Measurements from ENCODE around the gene HOXB9. TPM values are rescaled to one million over a fixed set of nuclear protein-coding genes. Genes with fewer than 3 reads are reported as not detected.

The HOXB9 gene
- total RNA-seq, 2 experiments from 2014 or later, result not detected

DNA sequence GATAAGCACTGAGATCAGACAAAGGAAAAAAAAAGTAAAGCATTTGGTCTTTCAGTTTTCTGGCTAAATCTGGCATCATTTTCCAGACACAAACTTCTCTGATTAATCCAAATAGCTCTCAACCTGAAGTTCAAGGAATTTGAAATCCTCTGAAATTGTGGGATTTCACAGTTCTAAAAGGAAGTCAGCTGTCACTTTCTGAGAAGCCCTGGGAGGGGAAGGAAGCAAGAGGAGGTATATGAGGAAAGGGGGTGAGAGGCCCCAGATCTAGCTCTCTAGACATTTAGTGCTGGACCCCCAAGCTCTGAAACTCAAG, 17.5 kb upstream of the HOXB9 start:
- BruUV-seq (replicated peaks), result no TSS peak
- Histone ChIP-seq H2AFZ (ENCODE audit: low read length) (no peak overlapping the region), H4K20me1 (ENCODE audit: insufficient read depth, low read length) (no peaks in the 10 kb centered on the region), H3K36me3 (ENCODE audit: insufficient read depth, low read length) (no peaks in the 10 kb centered on the region), H3K4me3 (ENCODE audit: low read depth, low read length, poor library complexity, severe bottlenecking) (no peak overlapping the region), H3K9me2 (ENCODE audit: insufficient read depth, low read length) (no peaks in the 10 kb centered on the region), H3K27ac (ENCODE audit: low read depth, low read length, poor library complexity, severe bottlenecking) (no peak overlapping the region), H3K79me2 (ENCODE audit: insufficient read depth, low read depth, low read length) (no peaks in the 10 kb centered on the region), H3K4me1 (ENCODE audit: insufficient read depth, low read length, poor library complexity, severe bottlenecking) (no peaks in the 10 kb centered on the region), H3K9me3 (ENCODE audit: low read length) (no peaks in the 10 kb centered on the region), H3K4me2 (ENCODE audit: low read length) (no peak overlapping the region)
- no peak for TF ChIP-seq EZH2phosphoT487 (IDR thresholded peaks at IDR 0.05; ENCODE audit: borderline replicate concordance, low read depth, low read length)
- TF ChIP-seq, protein P1, sequence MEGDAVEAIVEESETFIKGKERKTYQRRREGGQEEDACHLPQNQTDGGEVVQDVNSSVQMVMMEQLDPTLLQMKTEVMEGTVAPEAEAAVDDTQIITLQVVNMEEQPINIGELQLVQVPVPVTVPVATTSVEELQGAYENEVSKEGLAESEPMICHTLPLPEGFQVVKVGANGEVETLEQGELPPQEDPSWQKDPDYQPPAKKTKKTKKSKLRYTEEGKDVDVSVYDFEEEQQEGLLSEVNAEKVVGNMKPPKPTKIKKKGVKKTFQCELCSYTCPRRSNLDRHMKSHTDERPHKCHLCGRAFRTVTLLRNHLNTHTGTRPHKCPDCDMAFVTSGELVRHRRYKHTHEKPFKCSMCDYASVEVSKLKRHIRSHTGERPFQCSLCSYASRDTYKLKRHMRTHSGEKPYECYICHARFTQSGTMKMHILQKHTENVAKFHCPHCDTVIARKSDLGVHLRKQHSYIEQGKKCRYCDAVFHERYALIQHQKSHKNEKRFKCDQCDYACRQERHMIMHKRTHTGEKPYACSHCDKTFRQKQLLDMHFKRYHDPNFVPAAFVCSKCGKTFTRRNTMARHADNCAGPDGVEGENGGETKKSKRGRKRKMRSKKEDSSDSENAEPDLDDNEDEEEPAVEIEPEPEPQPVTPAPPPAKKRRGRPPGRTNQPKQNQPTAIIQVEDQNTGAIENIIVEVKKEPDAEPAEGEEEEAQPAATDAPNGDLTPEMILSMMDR (conservative IDR thresholded peaks at IDR 0.05; ENCODE audit: low read length), result no peak
- intact Hi-C loops (cut with micrococcal nuclease; ENCODE audit: unreplicated experiment), result no loop called here
- ChIA-PET CTCF (ENCODE audit: unreplicated experiment) (no interaction called here), POLR2A (no interaction called here)
- no peak for DNase-seq (ENCODE audit: low spot score)

DNA sequence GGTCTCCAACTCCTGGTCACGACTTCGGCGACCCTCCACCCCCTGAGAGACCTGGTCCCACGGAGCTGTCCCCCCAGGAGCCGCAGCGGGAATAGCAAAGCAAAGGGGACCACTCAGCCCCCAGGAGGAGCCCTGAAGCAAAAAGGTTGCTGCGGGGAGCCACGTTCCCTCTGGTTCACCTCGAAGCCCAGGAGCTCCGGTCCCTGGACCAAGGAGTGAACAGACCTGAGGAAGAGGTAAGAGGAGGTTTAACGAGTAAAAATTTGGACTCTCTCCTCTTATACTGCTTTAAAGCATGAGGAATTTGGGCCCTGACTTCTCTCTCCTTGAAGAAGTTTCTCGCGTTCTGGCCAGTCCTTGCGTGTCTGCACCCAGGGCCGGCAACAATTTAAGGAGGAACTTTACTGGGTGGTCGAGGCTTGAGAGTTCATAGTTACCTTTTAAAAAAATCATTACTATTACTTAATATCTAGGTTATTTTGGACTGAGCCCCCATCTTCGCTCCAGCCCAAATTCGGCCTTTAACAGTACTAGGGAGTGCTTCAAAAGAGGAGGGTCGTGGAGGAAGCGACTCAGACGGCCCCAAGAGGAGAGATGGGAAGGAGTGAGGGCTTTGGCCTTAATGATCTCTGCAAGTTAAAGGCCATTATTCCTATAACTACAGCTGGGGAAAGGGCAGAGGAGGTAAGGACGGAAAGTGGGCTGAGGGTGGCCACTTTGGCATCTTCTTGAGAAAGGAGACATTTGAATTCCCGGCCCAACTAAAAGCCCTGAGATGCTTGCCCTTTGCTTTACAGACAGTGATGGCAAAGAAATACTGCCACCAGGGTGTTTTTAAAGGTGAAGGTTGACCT, 16.9 kb upstream of the HOXB9 start:
- Histone ChIP-seq H3K4me1 (ENCODE audit: insufficient read depth, low read length, poor library complexity, severe bottlenecking) (no peaks in the 10 kb centered on the region), H3K9me3 (ENCODE audit: low read length) (no peaks in the 10 kb centered on the region), H3K4me3 (ENCODE audit: low read depth, low read length, poor library complexity, severe bottlenecking) (no peak overlapping the region), H4K20me1 (ENCODE audit: insufficient read depth, low read length) (no peaks in the 10 kb centered on the region), H2AFZ (ENCODE audit: low read length) (no peak overlapping the region), H3K27ac (ENCODE audit: low read depth, low read length, poor library complexity, severe bottlenecking) (no peak overlapping the region), H3K9me2 (ENCODE audit: insufficient read depth, low read length) (no peaks in the 10 kb centered on the region), H3K36me3 (ENCODE audit: insufficient read depth, low read length) (no peaks in the 10 kb centered on the region), H3K4me2 (ENCODE audit: low read length) (no peak overlapping the region), H3K79me2 (ENCODE audit: insufficient read depth, low read depth, low read length) (no peaks in the 10 kb centered on the region)
- no TSS peak for BruUV-seq (replicated peaks)
- POLR2A ChIA-PET, result no interaction called here
- CTCF ChIA-PET (ENCODE audit: unreplicated experiment), result no interaction called here
- no peak for TF ChIP-seq EZH2phosphoT487 (IDR thresholded peaks at IDR 0.05; ENCODE audit: borderline replicate concordance, low read depth, low read length)
- TF ChIP-seq, protein P1 (conservative IDR thresholded peaks at IDR 0.05; ENCODE audit: low read length), result no peak
- DNase-seq (ENCODE audit: low spot score), result no peak
- intact Hi-C loops (cut with micrococcal nuclease; ENCODE audit: unreplicated experiment), result no loop called here

DNA sequence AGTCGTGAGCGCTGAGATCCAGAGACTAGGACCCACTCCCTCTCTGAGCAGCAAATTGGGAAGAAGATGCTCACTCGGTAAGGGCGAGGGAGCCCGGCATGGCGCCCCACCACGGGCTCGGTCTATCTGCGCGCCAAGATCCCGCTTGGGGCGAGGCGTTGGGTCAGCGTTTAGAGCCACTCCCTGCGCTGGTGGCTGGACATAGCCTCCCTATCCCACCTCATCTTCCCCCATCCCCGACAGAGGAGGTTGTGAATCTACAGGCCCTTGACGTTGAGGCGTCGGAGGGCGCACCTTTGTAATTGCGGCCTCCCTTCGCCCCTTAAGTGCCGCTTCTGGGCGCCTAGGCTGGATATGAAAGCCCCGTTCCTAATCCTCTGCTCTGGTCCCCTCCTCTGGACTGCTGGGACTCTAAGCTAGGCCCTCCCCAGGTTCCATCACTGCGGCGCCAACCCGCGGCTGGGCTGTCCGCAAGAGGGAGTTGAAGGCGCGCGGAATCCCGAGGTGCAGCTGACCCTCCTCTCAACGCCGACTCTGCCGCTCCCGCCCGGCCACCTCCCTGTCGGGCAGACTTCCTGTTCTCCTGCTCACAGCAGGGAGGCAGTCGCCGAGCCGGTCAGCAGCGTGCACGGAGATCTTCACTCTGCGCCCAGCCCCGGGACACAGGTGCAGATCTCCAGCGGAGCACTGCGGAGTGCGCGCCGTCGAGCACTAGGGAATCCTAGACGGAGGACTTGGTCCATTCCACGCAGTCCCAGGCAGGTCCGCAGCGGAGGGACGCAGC, 16.1 kb upstream of the HOXB9 start:
- no peak for TF ChIP-seq EZH2phosphoT487 (IDR thresholded peaks at IDR 0.05; ENCODE audit: borderline replicate concordance, low read depth, low read length)
- TF ChIP-seq, protein P1 (conservative IDR thresholded peaks at IDR 0.05; ENCODE audit: low read length), result no peak
- POLR2A ChIA-PET, result no interaction called here
- Histone ChIP-seq H3K4me2 (ENCODE audit: low read length) (no peak overlapping the region), H3K36me3 (ENCODE audit: insufficient read depth, low read length) (no peaks in the 10 kb centered on the region), H3K79me2 (ENCODE audit: insufficient read depth, low read depth, low read length) (no peaks in the 10 kb centered on the region), H3K4me1 (ENCODE audit: insufficient read depth, low read length, poor library complexity, severe bottlenecking) (no peaks in the 10 kb centered on the region), H3K9me2 (ENCODE audit: insufficient read depth, low read length) (no peaks in the 10 kb centered on the region), H4K20me1 (ENCODE audit: insufficient read depth, low read length) (no peaks in the 10 kb centered on the region), H3K9me3 (ENCODE audit: low read length) (no peaks in the 10 kb centered on the region), H3K4me3 (ENCODE audit: low read depth, low read length, poor library complexity, severe bottlenecking) (no peak overlapping the region), H2AFZ (ENCODE audit: low read length) (no peak overlapping the region), H3K27ac (ENCODE audit: low read depth, low read length, poor library complexity, severe bottlenecking) (no peak overlapping the region)
- CTCF ChIA-PET (ENCODE audit: unreplicated experiment), result no interaction called here
- intact Hi-C loops (cut with micrococcal nuclease; ENCODE audit: unreplicated experiment), result no loop called here
- no TSS peak for BruUV-seq (replicated peaks)
- no peak for DNase-seq (ENCODE audit: low spot score)
